Measurements from ENCODE around the gene B3GAT2.

GRCh38 chr6:70967049-70967448 lies 10.2 kb upstream of the B3GAT2 start:
- TF ChIP-seq CTCF (IDR thresholded peaks at IDR 0.05): no peak
- no peak for TF ChIP-seq EP300 (IDR thresholded peaks at IDR 0.05)
- no peak for TF ChIP-seq POLR2AphosphoS5 (IDR thresholded peaks at IDR 0.05)
